ENCODE data around the gene PIK3R6.
A peak's percentile ranks its signal among the peaks of the same experiment; 100 is the strongest.
"Not testable (repeated sequence)": the region's sequence is repeated elsewhere in the genome, so short reads cannot be mapped to it uniquely, and the experiment has no call there.

PIK3R6 gene

DNA sequence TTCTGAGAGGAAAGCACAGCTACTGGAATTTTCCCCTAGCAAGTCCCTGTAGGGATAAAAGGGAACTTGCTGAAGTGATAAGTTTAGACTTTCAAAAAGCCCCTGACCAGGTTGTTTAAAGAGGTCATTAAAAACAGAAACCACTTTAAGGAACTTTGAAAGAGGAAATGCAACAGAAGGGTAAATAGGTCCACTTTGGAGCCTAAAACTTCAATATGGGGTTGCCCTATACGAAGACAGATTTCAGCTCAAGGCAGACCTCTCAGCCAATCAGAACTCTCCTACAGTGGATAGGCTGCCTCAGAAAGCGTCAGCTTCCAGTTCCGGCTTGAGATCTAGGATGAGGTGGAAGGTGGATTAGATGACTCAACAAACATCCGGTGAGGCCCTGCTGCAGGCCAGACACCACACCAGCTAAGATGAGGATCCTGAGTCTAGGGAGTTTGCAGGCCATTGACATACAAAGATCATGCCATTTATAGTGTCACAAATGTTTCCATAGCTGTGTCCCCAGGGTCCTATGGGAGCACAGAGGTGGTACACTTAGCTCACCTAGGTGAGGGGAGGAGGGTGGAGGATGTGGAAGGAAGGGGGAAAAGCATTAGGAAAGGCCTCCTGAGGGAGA lies 60.4 kb downstream of the PIK3R6 start:
- Histone ChIP-seq H3K4me2 (ENCODE audit: low read length) (peak overlapping the region; percentile 37), H3K4me3 (ENCODE audit: low read length) (peak overlapping the region; percentile 33), H3K36me3 (ENCODE audit: control insufficient read depth, low read length) (no peaks in the 10 kb centered on the region), H3K9me2 (replicated peaks; ENCODE audit: control insufficient read depth, low read length) (no peaks in the 10 kb centered on the region), H3K79me2 (ENCODE audit: control insufficient read depth, low read length) (no peaks in the 10 kb centered on the region), H3K27ac (ENCODE audit: low read depth, low read length) (peak overlapping the region; percentile 48), H3F3A (ENCODE audit: control insufficient read depth, insufficient read depth) (no peaks in the 10 kb centered on the region), H3K4me1 (ENCODE audit: control insufficient read depth, low read length) (peaks cover 16% of the 10 kb centered on the region), H3K27me3 (ENCODE audit: control insufficient read depth, low read length) (no peaks in the 10 kb centered on the region), H4K20me1 (ENCODE audit: control insufficient read depth, insufficient read depth, low read depth, low read length) (no peaks in the 10 kb centered on the region), H3K9me3 (ENCODE audit: control insufficient read depth, insufficient read depth, low read length) (peaks cover 12% of the 10 kb centered on the region)
- TF ChIP-seq, protein P1, sequence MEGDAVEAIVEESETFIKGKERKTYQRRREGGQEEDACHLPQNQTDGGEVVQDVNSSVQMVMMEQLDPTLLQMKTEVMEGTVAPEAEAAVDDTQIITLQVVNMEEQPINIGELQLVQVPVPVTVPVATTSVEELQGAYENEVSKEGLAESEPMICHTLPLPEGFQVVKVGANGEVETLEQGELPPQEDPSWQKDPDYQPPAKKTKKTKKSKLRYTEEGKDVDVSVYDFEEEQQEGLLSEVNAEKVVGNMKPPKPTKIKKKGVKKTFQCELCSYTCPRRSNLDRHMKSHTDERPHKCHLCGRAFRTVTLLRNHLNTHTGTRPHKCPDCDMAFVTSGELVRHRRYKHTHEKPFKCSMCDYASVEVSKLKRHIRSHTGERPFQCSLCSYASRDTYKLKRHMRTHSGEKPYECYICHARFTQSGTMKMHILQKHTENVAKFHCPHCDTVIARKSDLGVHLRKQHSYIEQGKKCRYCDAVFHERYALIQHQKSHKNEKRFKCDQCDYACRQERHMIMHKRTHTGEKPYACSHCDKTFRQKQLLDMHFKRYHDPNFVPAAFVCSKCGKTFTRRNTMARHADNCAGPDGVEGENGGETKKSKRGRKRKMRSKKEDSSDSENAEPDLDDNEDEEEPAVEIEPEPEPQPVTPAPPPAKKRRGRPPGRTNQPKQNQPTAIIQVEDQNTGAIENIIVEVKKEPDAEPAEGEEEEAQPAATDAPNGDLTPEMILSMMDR (IDR thresholded peaks at IDR 0.05; ENCODE audit: low read depth, low read length, poor library complexity, severe bottlenecking), result no peak
- no peak for TF ChIP-seq EZH2phosphoT487 (IDR thresholded peaks at IDR 0.05; ENCODE audit: borderline replicate concordance, low read length)

GRCh38 chr17:8806253-8806925 lies 61.1 kb downstream of the PIK3R6 start:
- no peak for TF ChIP-seq EZH2phosphoT487 (IDR thresholded peaks at IDR 0.05; ENCODE audit: borderline replicate concordance, low read length)
- TF ChIP-seq, protein P1 (IDR thresholded peaks at IDR 0.05; ENCODE audit: low read depth, low read length, poor library complexity, severe bottlenecking), result no peak
- Histone ChIP-seq H3K27ac (ENCODE audit: low read depth, low read length) (peak overlapping the region; percentile 48), H4K20me1 (ENCODE audit: control insufficient read depth, insufficient read depth, low read depth, low read length) (no peaks in the 10 kb centered on the region), H3K79me2 (ENCODE audit: control insufficient read depth, low read length) (no peaks in the 10 kb centered on the region), H3K27me3 (ENCODE audit: control insufficient read depth, low read length) (no peaks in the 10 kb centered on the region), H3F3A (ENCODE audit: control insufficient read depth, insufficient read depth) (no peaks in the 10 kb centered on the region), H3K36me3 (ENCODE audit: control insufficient read depth, low read length) (no peaks in the 10 kb centered on the region), H3K4me1 (ENCODE audit: control insufficient read depth, low read length) (peaks cover 16% of the 10 kb centered on the region), H3K9me3 (ENCODE audit: control insufficient read depth, insufficient read depth, low read length) (peaks cover 12% of the 10 kb centered on the region), H3K4me2 (ENCODE audit: low read length) (peak overlapping the region; percentile 37), H3K4me3 (ENCODE audit: low read length) (peak overlapping the region; percentile 33; the same call in 1 of the 2 replicates), H3K9me2 (replicated peaks; ENCODE audit: control insufficient read depth, low read length) (no peaks in the 10 kb centered on the region)

- not testable (repeated sequence) for H3K9me2 ChIP-seq (replicated peaks; ENCODE audit: control insufficient read depth, low read length); H3K4me2 ChIP-seq (ENCODE audit: low read length); H3K4me3 ChIP-seq (ENCODE audit: low read length); H3F3A ChIP-seq (ENCODE audit: control insufficient read depth, insufficient read depth); H3K79me2 ChIP-seq (ENCODE audit: control insufficient read depth, low read length); H3K27ac ChIP-seq (ENCODE audit: low read depth, low read length); H4K20me1 ChIP-seq (ENCODE audit: control insufficient read depth, insufficient read depth, low read depth, low read length); H3K36me3 ChIP-seq (ENCODE audit: control insufficient read depth, low read length); H3K27me3 ChIP-seq (ENCODE audit: control insufficient read depth, low read length)
- Histone ChIP-seq H3K9me3 (ENCODE audit: control insufficient read depth, insufficient read depth, low read length) (peaks cover 12% of the 10 kb centered on the region), H3K4me1 (ENCODE audit: control insufficient read depth, low read length) (peaks cover 16% of the 10 kb centered on the region)
Observed at GRCh38 chr17:8805396-8805795, 62.1 kb downstream of the PIK3R6 start.

Data from DOHH2 (cell line).